Measurements from ENCODE around the gene NPHP3. TPM values are rescaled to one million over a fixed set of nuclear protein-coding genes. Genes with fewer than 3 reads are reported as not detected.

The NPHP3 gene
- total RNA-seq, 2 donors from 2014 or later, result 10.7 to 16.4 TPM

- no peaks in the 10 kb centered on the region for H3K36me3 ChIP-seq
- H3K4me3 ChIP-seq, result no peak overlapping the region
- H3K27ac ChIP-seq, result no peak overlapping the region
- H3K9ac ChIP-seq (ENCODE audit: low read depth in 2 of 2, low read length in 2 of 2), result no peak overlapping the region
- intact Hi-C loops (cut with DNase I), result loop anchor here (10.0 kb wide), 3 partner anchors 306 to 846 kb away; no protein-coding TSS in a partner anchor
- no peak for TF ChIP-seq CTCF (IDR thresholded peaks at IDR 0.05)
- DNase-seq, result no peak
- no peaks in the 10 kb centered on the region for H3K9me3 ChIP-seq
- H3K4me1 ChIP-seq, result no peaks in the 10 kb centered on the region
- H3K27me3 ChIP-seq, result no peaks in the 10 kb centered on the region
These were observed 16.1 kb upstream of the NPHP3 start for GRCh38 chr3:132738314-132738713.

- intact Hi-C loops (cut with DNase I), result loop anchor here (10.0 kb wide), 3 partner anchors 309 to 849 kb away; no protein-coding TSS in a partner anchor
- no peaks in the 10 kb centered on the region for H3K27me3 ChIP-seq
- no peaks in the 10 kb centered on the region for H3K36me3 ChIP-seq
- no peaks in the 10 kb centered on the region for H3K4me1 ChIP-seq
- no peak for TF ChIP-seq CTCF (IDR thresholded peaks at IDR 0.05)
- DNase-seq, result no peak
- no peak overlapping the region for H3K4me3 ChIP-seq
- H3K9me3 ChIP-seq, result no peaks in the 10 kb centered on the region
- H3K27ac ChIP-seq, result no peak overlapping the region
- H3K9ac ChIP-seq (ENCODE audit: low read depth in 2 of 2, low read length in 2 of 2), result no peak overlapping the region
These were observed 13.4 kb upstream of the NPHP3 start for GRCh38 chr3:132735589-132735988.

- DNase-seq, result no peak
- intact Hi-C loops (cut with DNase I), result loop anchor here (10.0 kb wide), 3 partner anchors 314 to 854 kb away; no protein-coding TSS in a partner anchor
These were observed 8.8 kb upstream of the NPHP3 start for GRCh38 chr3:132730891-132731580.

GRCh38 chr3:132726341-132726823, 4.2 kb upstream of the NPHP3 start:
- DNase-seq, result no peak
- Histone ChIP-seq H3K36me3 (no peaks in the 10 kb centered on the region), H3K27me3 (no peaks in the 10 kb centered on the region), H3K4me3 (no peak overlapping the region), H3K9me3 (no peaks in the 10 kb centered on the region), H3K4me1 (no peaks in the 10 kb centered on the region), H3K9ac (ENCODE audit: low read depth in 2 of 2, low read length in 2 of 2) (no peak overlapping the region), H3K27ac (no peak overlapping the region)
- intact Hi-C loops (cut with DNase I), result loop anchor here (5.0 to 10.0 kb wide), 2 partner anchors 696 to 1198 kb away; no protein-coding TSS in a partner anchor
- peak; percentile 79 for TF ChIP-seq CTCF (IDR thresholded peaks at IDR 0.05)

More at GRCh38 chr3:132730891-132731580, 8.8 kb upstream of the NPHP3 start:
- no peaks in the 10 kb centered on the region for H3K36me3 ChIP-seq
- H3K27ac ChIP-seq, result no peak overlapping the region
- TF ChIP-seq CTCF (IDR thresholded peaks at IDR 0.05), result no peak
- H3K9ac ChIP-seq (ENCODE audit: low read depth in 2 of 2, low read length in 2 of 2), result no peak overlapping the region
- no peaks in the 10 kb centered on the region for H3K4me1 ChIP-seq
- H3K9me3 ChIP-seq, result no peaks in the 10 kb centered on the region
- no peak overlapping the region for H3K4me3 ChIP-seq
- no peaks in the 10 kb centered on the region for H3K27me3 ChIP-seq

- peaks cover 5% of the 10 kb centered on the region for H3K4me1 ChIP-seq
- peak overlapping the region; percentile 57 to 70 for H3K9ac ChIP-seq (ENCODE audit: low read depth in 2 of 2, low read length in 2 of 2)
- no peaks in the 10 kb centered on the region for H3K27me3 ChIP-seq
- intact Hi-C loops (cut with DNase I), result loop anchor here (10.0 kb wide), 1 partner anchor 1202 kb away; no protein-coding TSS in a partner anchor
- DNase-seq, result no peak
- peak overlapping the region; percentile 63 for H3K4me3 ChIP-seq
- no peaks in the 10 kb centered on the region for H3K36me3 ChIP-seq
- no peak for TF ChIP-seq CTCF (IDR thresholded peaks at IDR 0.05)
- H3K9me3 ChIP-seq, result no peaks in the 10 kb centered on the region
- peak overlapping the region; percentile 88 for H3K27ac ChIP-seq
These were observed 1.1 kb upstream of the NPHP3 start for GRCh38 chr3:132723024-132723950.
